ENCODE data around the gene LAMTOR3.
A peak's percentile ranks its signal among the peaks of the same experiment; 100 is the strongest.

The LAMTOR3 gene

GRCh38 chr4:99894161-99894997 is at the start of gene LAMTOR3:
Gene LAMTOR3 (minus strand): TSS chr4:99894427. CDS start chr4:99893963, 464 bp downstream.
- peak; percentile 69 to 84 (median 79) for DNase-seq

GRCh38 chr4:99938243-99938753 is 44.1 kb upstream of the LAMTOR3 start:
- DNase-seq = no peak

- no peak for DNase-seq
Measured at GRCh38 chr4:99934891-99935290, 40.7 kb upstream of the LAMTOR3 start.

GRCh38 chr4:99927566-99927965 is 33.3 kb upstream of the LAMTOR3 start:
- no peak for DNase-seq

GRCh38 chr4:99921174-99921573 is 26.9 kb upstream of the LAMTOR3 start:
- no peak for DNase-seq

GRCh38 chr4:99918656-99919055 is 24.4 kb upstream of the LAMTOR3 start:
- no peak for DNase-seq

- no peak for DNase-seq
Measured at GRCh38 chr4:99917575-99917974, 23.3 kb upstream of the LAMTOR3 start.

GRCh38 chr4:99915449-99915848 is 21.2 kb upstream of the LAMTOR3 start:
- no peak for DNase-seq

GRCh38 chr4:99894998-99895397 is 771 bp upstream of the LAMTOR3 start:
- no peak for DNase-seq

- DNase-seq = no peak
Measured at GRCh38 chr4:99893839-99894160, 427 bp downstream of the LAMTOR3 start.

GRCh38 chr4:99893029-99893428 is 1.2 kb downstream of the LAMTOR3 start:
- DNase-seq = no peak

- no peak for DNase-seq
Measured at GRCh38 chr4:99891351-99891750, 2.9 kb downstream of the LAMTOR3 start.

GRCh38 chr4:99887837-99888236 is 6.4 kb downstream of the LAMTOR3 start:
- no peak for DNase-seq

GRCh38 chr4:99886146-99886545 is 8.1 kb downstream of the LAMTOR3 start:
- no peak for DNase-seq

GRCh38 chr4:99885687-99886086 is 8.5 kb downstream of the LAMTOR3 start:
- no peak for DNase-seq

GRCh38 chr4:99885063-99885664 is 9.1 kb downstream of the LAMTOR3 start:
- DNase-seq = no peak

- no peak for DNase-seq
Measured at GRCh38 chr4:99879458-99879857, 14.8 kb downstream of the LAMTOR3 start.

- DNase-seq = no peak
Measured at GRCh38 chr4:99878604-99879003, 15.6 kb downstream of the LAMTOR3 start.

GRCh38 chr4:99876946-99877345 is 17.3 kb downstream of the LAMTOR3 start:
- no peak for DNase-seq

- DNase-seq = no peak
Measured at GRCh38 chr4:99875071-99875470, 19.2 kb downstream of the LAMTOR3 start.

GRCh38 chr4:99872570-99872969 is 21.7 kb downstream of the LAMTOR3 start:
- DNase-seq = no peak

GRCh38 chr4:99868126-99868596 is 26.1 kb downstream of the LAMTOR3 start:
- DNase-seq = no peak

GRCh38 chr4:99863804-99864203 is 30.4 kb downstream of the LAMTOR3 start:
- DNase-seq = no peak

Data from activated naive CD4-positive, alpha-beta T cell (primary cell).